Esophagus squamous epithelium (tissue), 5 donors: Measurements from ENCODE around the gene PDPR. TPM values are rescaled to one million over a fixed set of nuclear protein-coding genes. Genes with fewer than 3 reads are reported as not detected.
A peak's percentile ranks its signal among the peaks of the same experiment; 100 is the strongest.
"Not testable (repeated sequence)": the region's sequence is repeated elsewhere in the genome, so short reads cannot be mapped to it uniquely, and the experiment has no call there.

Source experiments
- DNase-seq: peaks from one replicate; lab custom pipeline; 2025; lab: John Stamatoyannopoulos, UW
- H3K27ac ChIP-seq, 4 donors: fragments of 200-600 bp; sonication (generic); one replicate each; pipeline ENCODE4 v1.5.1; 2016 to 2019; ENCODE audit warnings: mild to moderate bottlenecking in 1 of 4
- H3K27me3 ChIP-seq, 4 donors: fragments of 200-600 bp; sonication (generic); 1 replicate in 3 of 4; 2 replicates in 1 of 4; pipeline versions ENCODE4 v1.5.1 to v1.6.0; 2017 to 2021; ENCODE audit warnings: antibody characterized with exemption in 1 of 4
- H3K36me3 ChIP-seq, 3 donors: fragments of 200-600 bp; sonication (generic); one replicate each; pipeline ENCODE4 v1.5.1; 2016 to 2019
- H3K4me1 ChIP-seq, 3 donors: fragments of 200-600 bp; sonication (generic); one replicate each; pipeline ENCODE4 v1.5.1; 2017 to 2019
- H3K4me3 ChIP-seq, 4 donors: fragments of 200-600 bp; sonication (generic); 1 replicate in 3 of 4; 2 replicates in 1 of 4; pipeline ENCODE4 v1.5.1; 2016 to 2019; ENCODE audit warnings: mild to moderate bottlenecking in 2 of 4, moderate library complexity in 1 of 4
- H3K9me3 ChIP-seq, 3 donors: fragments of 200-600 bp; sonication (generic); one replicate each; pipeline ENCODE4 v1.5.1; 2016 to 2019
- CTCF ChIP-seq, 6 experiments: fragments of 450-650 bp in 4 of 6; fragments of 200-600 bp in 2 of 6; sonication (generic) in 2 of 6; IDR thresholded peaks; one replicate each; pipeline ENCODE4 v1.5.1; 2016 to 2019; ENCODE audit warnings: antibody characterized with exemption in 6 of 6, mild to moderate bottlenecking in 4 of 6, moderate library complexity in 4 of 6
- POLR2A ChIP-seq, 4 donors: fragments of 450-650 bp; IDR thresholded peaks; one replicate each; pipeline ENCODE4 v1.6.1; 2017; ENCODE audit warnings: antibody characterized with exemption in 4 of 4, mild to moderate bottlenecking in 4 of 4, moderate library complexity in 3 of 4
- WGBS, 2 donors: methylation state at CpG; one replicate each; pipeline ENCODE4 v1.1.5; 2018; 5-methylcytosine and 5-hydroxymethylcytosine counted together
- intact Hi-C: fragments of 100-400 bp; cut with DNase I; formaldehyde crosslinking; loops from one replicate; pipeline ENCODE4 v1.15.0; 2022
- total RNA-seq, 4 donors: library from RNA; depleted of rRNA; stranded (reverse); fragments of >200 nt; gene quantifications; one replicate each; pipeline ENCODE4 v1.1.0, GENCODE V29; 2016
- donor health status: DM: yes; HTN: yes; CAD: no.

PDPR gene
- total RNA-seq, 4 donors from 2014 or later: 5.0 to 24.6 (median 11.7) TPM

DNA sequence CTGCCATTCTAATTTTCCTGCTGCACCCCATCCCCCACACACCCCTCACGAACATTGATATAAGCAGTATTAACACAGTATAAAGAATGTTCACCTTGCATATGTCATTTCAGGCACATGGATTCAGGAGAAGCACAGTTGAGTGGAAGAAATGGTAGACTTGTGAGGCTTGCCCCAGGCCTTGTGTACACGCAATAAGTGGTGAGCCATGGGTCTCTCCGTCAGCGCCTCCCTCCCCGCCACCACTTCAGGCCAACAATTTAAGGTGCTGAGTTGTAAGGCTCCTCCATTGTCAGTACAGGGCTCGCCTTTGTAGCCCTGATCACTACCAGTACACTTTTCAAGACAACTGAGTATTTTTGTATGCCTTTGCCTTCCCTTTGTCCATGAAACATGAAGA lies 47.2 kb downstream of the PDPR start:
- no peaks in the 10 kb centered on the region for H3K9me3 ChIP-seq
- no peak overlapping the region for H3K27ac ChIP-seq
- H3K36me3 ChIP-seq: peaks cover 19 to 67% (median 19%) of the 10 kb centered on the region in 3 donors
- TF ChIP-seq POLR2A (IDR thresholded peaks at IDR 0.05) (no peak), CTCF (IDR thresholded peaks at IDR 0.05) (no peak)
- peaks cover 0 to 11% (median 0%) of the 10 kb centered on the region in 3 donors for H3K4me1 ChIP-seq
- no peak overlapping the region for H3K4me3 ChIP-seq
- intact Hi-C loops: no loop called here
- H3K27me3 ChIP-seq: no peaks in the 10 kb centered on the region
- no peak for DNase-seq
- WGBS, 2 donors: 75 to 88% methylated on average over 6 of the region's 6 CpGs

GRCh38 chr16:70162041-70162451 lies 47.9 kb downstream of the PDPR start:
- WGBS, 2 donors: 45 to 56% methylated on average over 7 of the region's 7 CpGs
- Histone ChIP-seq H3K9me3 (no peaks in the 10 kb centered on the region), H3K27me3 (no peaks in the 10 kb centered on the region), H3K36me3 (peaks cover 12 to 60% (median 13%) of the 10 kb centered on the region in 3 donors), H3K4me1 (peaks cover 0 to 11% (median 0%) of the 10 kb centered on the region in 3 donors), H3K27ac (no peak overlapping the region), H3K4me3 (no peak overlapping the region)
- no peak for TF ChIP-seq POLR2A (IDR thresholded peaks at IDR 0.05)
- TF ChIP-seq CTCF (IDR thresholded peaks at IDR 0.05): no peak
- intact Hi-C loops: no loop called here
- DNase-seq: no peak

GRCh38 chr16:70163596-70163995 lies 49.5 kb downstream of the PDPR start:
- Histone ChIP-seq H3K27me3 (no peaks in the 10 kb centered on the region), H3K4me1 (peaks cover 0 to 11% (median 0%) of the 10 kb centered on the region in 3 donors), H3K36me3 (peaks cover 0 to 45% (median 7%) of the 10 kb centered on the region in 3 donors), H3K4me3 (no peak overlapping the region), H3K27ac (no peak overlapping the region), H3K9me3 (no peaks in the 10 kb centered on the region)
- DNase-seq: no peak
- 80 to 84% methylated on average over 6 to 10 of the region's 10 CpGs for WGBS, 2 donors
- TF ChIP-seq CTCF (IDR thresholded peaks at IDR 0.05): no peak
- no peak for TF ChIP-seq POLR2A (IDR thresholded peaks at IDR 0.05)
- intact Hi-C loops: no loop called here

GRCh38 chr16:70166688-70167087 lies 52.6 kb downstream of the PDPR start:
- H3K4me1 ChIP-seq: peaks cover 0 to 11% (median 0%) of the 10 kb centered on the region in 3 donors
- DNase-seq, H3K9me3 ChIP-seq, intact Hi-C loops, H3K4me3 ChIP-seq, H3K27me3 ChIP-seq, H3K27ac ChIP-seq: not testable (repeated sequence)
- WGBS, 2 donors: 60% methylated on average over 1 of the region's 10 CpGs; no CpG with 5 or more reads in 1 of the 2 donors
- H3K36me3 ChIP-seq: peaks cover 0 to 14% (median 0%) of the 10 kb centered on the region in 3 donors

- H3K9me3 ChIP-seq, intact Hi-C loops, H3K36me3 ChIP-seq, DNase-seq, H3K27ac ChIP-seq, H3K4me1 ChIP-seq, H3K4me3 ChIP-seq, H3K27me3 ChIP-seq: not testable (repeated sequence)
- 50% methylated on average over 1 of the region's 21 CpGs; no CpG with 5 or more reads in 1 of the 2 donors for WGBS, 2 donors
Measured at GRCh38 chr16:70173212-70173837, 59.2 kb downstream of the PDPR start, which contains the start of gene CLEC18C. Gene CLEC18C (plus strand): TSS chr16:70173787. CDS start chr16:70174279, 492 bp downstream.

- H3K4me1 ChIP-seq, H3K36me3 ChIP-seq, H3K27me3 ChIP-seq, DNase-seq, H3K27ac ChIP-seq, H3K9me3 ChIP-seq, H3K4me3 ChIP-seq, intact Hi-C loops: not testable (repeated sequence)
- no CpG with 5 or more reads among the region's 15 CpGs for WGBS, 2 donors
Measured at GRCh38 chr16:70173916-70174315, 59.8 kb downstream of the PDPR start.

DNA sequence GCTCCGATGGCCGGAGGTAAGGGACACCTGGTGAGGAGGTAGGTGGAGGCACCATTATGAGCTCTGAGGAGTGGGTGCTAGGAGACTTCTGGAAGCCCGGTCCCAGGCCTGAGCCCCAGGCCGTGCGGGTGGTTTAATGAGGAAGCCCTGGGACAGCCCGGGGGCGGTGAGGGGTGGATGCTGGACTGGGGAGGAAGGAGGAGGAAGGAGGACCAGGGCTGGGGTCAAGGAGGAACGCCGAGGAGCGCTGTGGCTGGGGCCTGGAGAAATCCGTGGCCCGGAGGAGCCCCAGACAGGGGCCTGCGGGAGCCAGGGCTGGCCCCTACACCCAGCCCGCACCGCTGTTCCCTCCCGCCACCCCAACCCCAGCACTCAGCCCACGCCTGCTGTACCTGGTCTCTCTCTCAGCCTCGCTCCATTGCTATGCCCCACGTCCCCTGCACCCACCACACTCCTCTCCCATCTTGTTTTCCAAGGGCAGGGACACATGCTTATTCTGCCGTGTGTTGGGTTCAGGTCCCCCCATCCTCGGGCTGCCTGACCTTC lies 60.3 kb downstream of the PDPR start:
- intact Hi-C loops, DNase-seq, H3K27me3 ChIP-seq, H3K4me3 ChIP-seq, H3K4me1 ChIP-seq, H3K36me3 ChIP-seq, H3K27ac ChIP-seq, H3K9me3 ChIP-seq: not testable (repeated sequence)
- 72% methylated on average over 6 of the region's 21 CpGs; no CpG with 5 or more reads in 1 of the 2 donors for WGBS, 2 donors

- H3K4me3 ChIP-seq: peak overlapping the region; percentile 23 to 59 (median 44)
- no CpG with 5 or more reads among the region's 71 CpGs for WGBS, 2 donors
- DNase-seq: not testable (repeated sequence)
Measured at GRCh38 chr16:70187858-70188607, 73.9 kb downstream of the PDPR start.

DNA sequence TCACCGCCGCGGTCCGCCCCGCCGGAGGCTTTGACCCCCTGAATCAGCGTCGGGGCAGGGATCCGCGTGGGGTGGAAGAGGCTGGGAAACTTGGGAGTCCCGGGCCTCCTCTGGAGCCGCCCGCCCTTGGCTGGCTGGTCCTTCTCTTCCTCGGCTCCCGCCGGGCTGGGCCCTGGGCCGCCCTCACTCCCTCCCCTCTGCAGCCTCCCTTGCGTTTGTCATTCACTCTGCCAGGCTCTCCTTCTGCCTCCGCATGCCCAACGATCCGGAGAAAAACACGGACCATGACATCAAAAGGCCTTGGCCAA lies 74.4 kb downstream of the PDPR start:
- H3K27ac ChIP-seq: peak overlapping the region in 2 of 4 donors; percentile 49 to 77
- not testable (repeated sequence) for H3K36me3 ChIP-seq

More at GRCh38 chr16:70187858-70188607, 73.9 kb downstream of the PDPR start:
- H3K27me3 ChIP-seq, H3K4me1 ChIP-seq, intact Hi-C loops, H3K9me3 ChIP-seq, H3K36me3 ChIP-seq: not testable (repeated sequence)
- peak overlapping the region in 3 of 4 donors; percentile 7 to 77 (median 65) for H3K27ac ChIP-seq

More for the DNA sequence above, 74.4 kb downstream of the PDPR start:
- intact Hi-C loops, DNase-seq, H3K4me1 ChIP-seq, H3K27me3 ChIP-seq, H3K9me3 ChIP-seq: not testable (repeated sequence)
- peak overlapping the region; percentile 23 to 59 (median 44) for H3K4me3 ChIP-seq
- no CpG with 5 or more reads among the region's 22 CpGs for WGBS, 2 donors
